ENCODE data around the gene CAMK2D.

Gene CAMK2D

GRCh38 chr4:113594231-113594556 is 167.3 kb downstream of the CAMK2D start:
- DNase-seq = no peak

- no peak for DNase-seq
Observed at GRCh38 chr4:113593400-113594230, 167.9 kb downstream of the CAMK2D start.

GRCh38 chr4:113591982-113592381 is 169.6 kb downstream of the CAMK2D start:
- no peak for DNase-seq

- DNase-seq = no peak
Observed at GRCh38 chr4:113588895-113589668, 172.5 kb downstream of the CAMK2D start.

GRCh38 chr4:113587640-113588275 is 173.8 kb downstream of the CAMK2D start:
- no peak for DNase-seq

- no peak for DNase-seq
Observed at GRCh38 chr4:113587156-113587555, 174.4 kb downstream of the CAMK2D start.

GRCh38 chr4:113586072-113586471 is 175.5 kb downstream of the CAMK2D start:
- no peak for DNase-seq

- no peak for DNase-seq
Observed at GRCh38 chr4:113584407-113585150, 177.0 kb downstream of the CAMK2D start.

GRCh38 chr4:113582737-113583136 is 178.8 kb downstream of the CAMK2D start:
- DNase-seq = no peak

- DNase-seq = no peak
Observed at GRCh38 chr4:113579360-113579759, 182.2 kb downstream of the CAMK2D start.

GRCh38 chr4:113576947-113577678 is 184.4 kb downstream of the CAMK2D start:
- DNase-seq = no peak

GRCh38 chr4:113575401-113575800 is 186.1 kb downstream of the CAMK2D start:
- no peak for DNase-seq

GRCh38 chr4:113574636-113575103 is 186.9 kb downstream of the CAMK2D start:
- DNase-seq = no peak

- no peak for DNase-seq
Observed at GRCh38 chr4:113572620-113573019, 188.9 kb downstream of the CAMK2D start.

- no peak for DNase-seq
Observed at GRCh38 chr4:113566015-113566795, 195.3 kb downstream of the CAMK2D start.

GRCh38 chr4:113565702-113566012 is 195.9 kb downstream of the CAMK2D start:
- no peak for DNase-seq

GRCh38 chr4:113564493-113564892 is 197.0 kb downstream of the CAMK2D start:
- DNase-seq = no peak

- no peak for DNase-seq
Observed at GRCh38 chr4:113563691-113564378, 197.7 kb downstream of the CAMK2D start.

GRCh38 chr4:113561758-113562157 is 199.8 kb downstream of the CAMK2D start:
- DNase-seq = no peak

- no peak for DNase-seq
Observed at GRCh38 chr4:113561092-113561491, 200.4 kb downstream of the CAMK2D start.

- DNase-seq = no peak
Observed at GRCh38 chr4:113560579-113560978, 201.0 kb downstream of the CAMK2D start.

All from stimulated activated CD4-positive, alpha-beta T cell treated with anti-CD3 and anti-CD28 coated beads, Interleukin-4, amount 100 ng/mL, for 4 hours (primary cell).